ENCODE measurements around the gene MAP4K3.

Gene MAP4K3

DNA sequence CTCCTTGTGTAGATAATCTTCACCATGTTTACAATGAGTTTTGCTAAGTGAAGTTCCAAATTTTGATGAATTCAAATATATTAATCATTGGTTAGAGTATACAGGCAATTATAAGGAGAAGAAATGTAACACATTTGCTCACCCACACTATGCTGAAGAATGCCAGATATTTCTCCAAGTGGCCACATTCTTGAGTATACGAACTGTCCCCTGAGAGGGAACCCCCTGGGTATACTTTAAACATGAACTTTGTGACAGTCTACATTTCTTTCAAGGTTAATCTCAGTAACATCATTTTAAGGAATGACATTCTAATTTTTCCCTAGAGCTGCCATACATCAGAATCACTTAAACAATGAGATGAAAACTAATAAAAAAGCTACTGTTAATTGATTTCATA, 153.5 kb downstream of the MAP4K3 start:
- TF ChIP-seq GABPA (IDR thresholded peaks at IDR 0.05; ENCODE audit: low read depth) = no peak
- TF ChIP-seq POLR2AphosphoS5 (IDR thresholded peaks at IDR 0.05; ENCODE audit: low read depth) = no peak
- TF ChIP-seq, protein P1, sequence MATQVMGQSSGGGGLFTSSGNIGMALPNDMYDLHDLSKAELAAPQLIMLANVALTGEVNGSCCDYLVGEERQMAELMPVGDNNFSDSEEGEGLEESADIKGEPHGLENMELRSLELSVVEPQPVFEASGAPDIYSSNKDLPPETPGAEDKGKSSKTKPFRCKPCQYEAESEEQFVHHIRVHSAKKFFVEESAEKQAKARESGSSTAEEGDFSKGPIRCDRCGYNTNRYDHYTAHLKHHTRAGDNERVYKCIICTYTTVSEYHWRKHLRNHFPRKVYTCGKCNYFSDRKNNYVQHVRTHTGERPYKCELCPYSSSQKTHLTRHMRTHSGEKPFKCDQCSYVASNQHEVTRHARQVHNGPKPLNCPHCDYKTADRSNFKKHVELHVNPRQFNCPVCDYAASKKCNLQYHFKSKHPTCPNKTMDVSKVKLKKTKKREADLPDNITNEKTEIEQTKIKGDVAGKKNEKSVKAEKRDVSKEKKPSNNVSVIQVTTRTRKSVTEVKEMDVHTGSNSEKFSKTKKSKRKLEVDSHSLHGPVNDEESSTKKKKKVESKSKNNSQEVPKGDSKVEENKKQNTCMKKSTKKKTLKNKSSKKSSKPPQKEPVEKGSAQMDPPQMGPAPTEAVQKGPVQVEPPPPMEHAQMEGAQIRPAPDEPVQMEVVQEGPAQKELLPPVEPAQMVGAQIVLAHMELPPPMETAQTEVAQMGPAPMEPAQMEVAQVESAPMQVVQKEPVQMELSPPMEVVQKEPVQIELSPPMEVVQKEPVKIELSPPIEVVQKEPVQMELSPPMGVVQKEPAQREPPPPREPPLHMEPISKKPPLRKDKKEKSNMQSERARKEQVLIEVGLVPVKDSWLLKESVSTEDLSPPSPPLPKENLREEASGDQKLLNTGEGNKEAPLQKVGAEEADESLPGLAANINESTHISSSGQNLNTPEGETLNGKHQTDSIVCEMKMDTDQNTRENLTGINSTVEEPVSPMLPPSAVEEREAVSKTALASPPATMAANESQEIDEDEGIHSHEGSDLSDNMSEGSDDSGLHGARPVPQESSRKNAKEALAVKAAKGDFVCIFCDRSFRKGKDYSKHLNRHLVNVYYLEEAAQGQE (IDR thresholded peaks at IDR 0.05; ENCODE audit: insufficient replicate concordance, low read depth) = no peak
- TF ChIP-seq, protein P2, sequence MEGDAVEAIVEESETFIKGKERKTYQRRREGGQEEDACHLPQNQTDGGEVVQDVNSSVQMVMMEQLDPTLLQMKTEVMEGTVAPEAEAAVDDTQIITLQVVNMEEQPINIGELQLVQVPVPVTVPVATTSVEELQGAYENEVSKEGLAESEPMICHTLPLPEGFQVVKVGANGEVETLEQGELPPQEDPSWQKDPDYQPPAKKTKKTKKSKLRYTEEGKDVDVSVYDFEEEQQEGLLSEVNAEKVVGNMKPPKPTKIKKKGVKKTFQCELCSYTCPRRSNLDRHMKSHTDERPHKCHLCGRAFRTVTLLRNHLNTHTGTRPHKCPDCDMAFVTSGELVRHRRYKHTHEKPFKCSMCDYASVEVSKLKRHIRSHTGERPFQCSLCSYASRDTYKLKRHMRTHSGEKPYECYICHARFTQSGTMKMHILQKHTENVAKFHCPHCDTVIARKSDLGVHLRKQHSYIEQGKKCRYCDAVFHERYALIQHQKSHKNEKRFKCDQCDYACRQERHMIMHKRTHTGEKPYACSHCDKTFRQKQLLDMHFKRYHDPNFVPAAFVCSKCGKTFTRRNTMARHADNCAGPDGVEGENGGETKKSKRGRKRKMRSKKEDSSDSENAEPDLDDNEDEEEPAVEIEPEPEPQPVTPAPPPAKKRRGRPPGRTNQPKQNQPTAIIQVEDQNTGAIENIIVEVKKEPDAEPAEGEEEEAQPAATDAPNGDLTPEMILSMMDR (IDR thresholded peaks at IDR 0.05; ENCODE audit: insufficient read depth, low read length) = no peak
- no peak for TF ChIP-seq SPI1 (IDR thresholded peaks at IDR 0.05; ENCODE audit: borderline replicate concordance, low read depth)
- no peak for DNase-seq (ENCODE audit: low read depth in 1 of 2, low spot score in 1 of 2)

GRCh38 chr2:39281391-39281790, 155.7 kb downstream of the MAP4K3 start:
- Histone ChIP-seq H3K27ac (replicated peaks) (no peak overlapping the region), H3K27me3 (ENCODE audit: insufficient read depth, poor library complexity, severe bottlenecking) (no peaks in the 10 kb centered on the region), H3K4me3 (replicated peaks; ENCODE audit: insufficient read depth, low read length) (no peak overlapping the region)
- TF ChIP-seq, protein P2 (IDR thresholded peaks at IDR 0.05; ENCODE audit: insufficient read depth, low read length) = no peak
- TF ChIP-seq, protein P1 (IDR thresholded peaks at IDR 0.05; ENCODE audit: insufficient replicate concordance, low read depth) = no peak
- TF ChIP-seq SPI1 (IDR thresholded peaks at IDR 0.05; ENCODE audit: borderline replicate concordance, low read depth) (no peak), POLR2AphosphoS5 (IDR thresholded peaks at IDR 0.05; ENCODE audit: low read depth) (no peak), GABPA (IDR thresholded peaks at IDR 0.05; ENCODE audit: low read depth) (no peak)
- DNase-seq (ENCODE audit: low read depth in 1 of 2, low spot score in 1 of 2) = no peak

More for the DNA sequence above, 153.5 kb downstream of the MAP4K3 start:
- H3K4me3 ChIP-seq (replicated peaks; ENCODE audit: insufficient read depth, low read length) = no peak overlapping the region
- no peaks in the 10 kb centered on the region for H3K27me3 ChIP-seq (ENCODE audit: insufficient read depth, poor library complexity, severe bottlenecking)
- no peak overlapping the region for H3K27ac ChIP-seq (replicated peaks)

DNA sequence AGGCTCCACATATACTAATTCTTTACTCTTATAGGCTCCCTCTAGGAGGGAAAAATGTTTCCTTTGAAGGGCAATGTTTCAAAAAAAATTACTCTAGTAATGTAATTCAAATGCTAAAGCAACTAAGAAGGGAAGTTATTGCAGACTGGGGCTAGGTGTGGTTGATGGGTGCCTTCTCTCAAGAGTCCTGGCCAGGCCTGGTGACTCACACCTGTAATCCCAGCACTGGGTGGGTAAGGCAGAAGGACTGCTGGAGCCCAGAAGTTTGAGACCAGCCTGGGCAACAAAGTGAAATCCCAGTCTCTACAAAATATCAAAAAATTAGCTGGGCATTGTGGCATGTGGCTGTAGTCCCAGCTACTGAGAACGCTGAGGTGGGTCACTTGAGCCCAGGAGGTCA, 162.1 kb downstream of the MAP4K3 start:
- DNase-seq (ENCODE audit: low read depth in 1 of 2, low spot score in 1 of 2) = no peak
- no peak for TF ChIP-seq POLR2AphosphoS5 (IDR thresholded peaks at IDR 0.05; ENCODE audit: low read depth)
- TF ChIP-seq, protein P2 (IDR thresholded peaks at IDR 0.05; ENCODE audit: insufficient read depth, low read length) = no peak
- TF ChIP-seq, protein P1 (IDR thresholded peaks at IDR 0.05; ENCODE audit: insufficient replicate concordance, low read depth) = no peak
- TF ChIP-seq GABPA (IDR thresholded peaks at IDR 0.05; ENCODE audit: low read depth) = no peak
- TF ChIP-seq SPI1 (IDR thresholded peaks at IDR 0.05; ENCODE audit: borderline replicate concordance, low read depth) = no peak
- H3K27me3 ChIP-seq (ENCODE audit: insufficient read depth, poor library complexity, severe bottlenecking) = no peaks in the 10 kb centered on the region
- no peak overlapping the region for H3K4me3 ChIP-seq (replicated peaks; ENCODE audit: insufficient read depth, low read length)
- no peak overlapping the region for H3K27ac ChIP-seq (replicated peaks)

Data from HL-60 (cell line).